Epithelial cell of proximal tubule (primary cell): ENCODE data around the gene HLA-DMA. TPM values are rescaled to one million over a fixed set of nuclear protein-coding genes. Genes with fewer than 3 reads are reported as not detected.
A peak's percentile ranks its signal among the peaks of the same experiment; 100 is the strongest.

Source experiments
- DNase-seq: peaks from one replicate; pipeline ENCODE4 v3.0.0-alpha.2; 2011; ENCODE audit warnings: low read depth
- H3K4me3 ChIP-seq: 2 replicates; pipeline ENCODE4 v1.5.1; 2011; ENCODE audit warnings: low read depth, mild to moderate bottlenecking, low read length
- CTCF ChIP-seq: conservative IDR thresholded peaks from 2 replicates; pipeline ENCODE4 v1.5.1; 2012; ENCODE audit warnings: low read depth, mild to moderate bottlenecking, low read length
- total RNA-seq: library from RNA; depleted of rRNA; stranded (reverse); fragments of >200 nt; gene quantifications from 2 replicates; pipeline ENCODE4 v1.2.3, GENCODE V29; 2015

The HLA-DMA gene
- total RNA-seq, 1 donor from 2014 or later = 2.0 TPM

GRCh38 chr6:32974541-32975308, 21.8 kb upstream of the HLA-DMA start:
- DNase-seq = no peak

GRCh38 chr6:32974016-32974333, 21.1 kb upstream of the HLA-DMA start:
- DNase-seq = no peak
- no peak for TF ChIP-seq CTCF
- peak overlapping the region; percentile 69 for H3K4me3 ChIP-seq

More at GRCh38 chr6:32974541-32975308, 21.8 kb upstream of the HLA-DMA start:
- peak overlapping the region; percentile 69 for H3K4me3 ChIP-seq
- TF ChIP-seq CTCF = no peak

- H3K4me3 ChIP-seq = peak overlapping the region; percentile 69
- no peak for TF ChIP-seq CTCF
- DNase-seq = no peak
These were observed 20.5 kb upstream of the HLA-DMA start for GRCh38 chr6:32973144-32974015.

GRCh38 chr6:32972353-32973143, 19.7 kb upstream of the HLA-DMA start:
- no peak for DNase-seq
- TF ChIP-seq CTCF = no peak
- H3K4me3 ChIP-seq = peak overlapping the region; percentile 69

- peak overlapping the region; percentile 77 for H3K4me3 ChIP-seq
- peak; percentile 98 for DNase-seq
- TF ChIP-seq CTCF = no peak
These were observed 18.9 kb upstream of the HLA-DMA start for GRCh38 chr6:32971581-32972352.

- TF ChIP-seq CTCF = no peak
- DNase-seq = no peak
- peak overlapping the region; percentile 77 for H3K4me3 ChIP-seq
These were observed 18.3 kb upstream of the HLA-DMA start for GRCh38 chr6:32971242-32971580.
